ENCODE measurements around the gene GRB7. TPM values are rescaled to one million over a fixed set of nuclear protein-coding genes. Genes with fewer than 3 reads are reported as not detected.

The GRB7 gene
- total and polyA plus RNA-seq, 2 of the 4 experiments (the other 2 are of a cell fraction), result 0.18 to 0.36 TPM

- intact Hi-C loops (cut with micrococcal nuclease), result loop anchor here (5.0 kb wide), 1 partner anchor 41 kb away; no protein-coding TSS in a partner anchor
- POLR2A ChIA-PET (ENCODE audit: unreplicated experiment), result interaction anchor here (0.5 kb wide), 1 partner anchor 144 kb away, joined by 3 read pairs; no protein-coding TSS in a partner anchor
- in situ Hi-C loops (cut with MboI; ENCODE audit: low sequenced_read_pairs), result no loop called here
Measured at GRCh38 chr17:39781031-39781860, 43.5 kb downstream of the GRB7 start.

More at GRCh38 chr17:39781031-39781860, 43.5 kb downstream of the GRB7 start:
- dilution Hi-C loops (cut with HindIII; ENCODE audit: low sequenced_read_pairs, unreplicated experiment), result no loop called here
- Histone ChIP-seq H3K4me3 (ENCODE audit: insufficient read depth, low read depth, low read length) (no peak overlapping the region), H2BK120ac (ENCODE audit: low read depth, low read length) (no peak overlapping the region), H3K23ac (ENCODE audit: low read depth, low read length) (no peak overlapping the region), H2BK5ac (ENCODE audit: low read depth, low read length, poor library complexity, severe bottlenecking) (no peak overlapping the region), H2AFZ (replicated peaks; ENCODE audit: low read length, poor library complexity) (no peak overlapping the region), H3K14ac (replicated peaks; ENCODE audit: low read depth, low read length) (no peak overlapping the region), H3K18ac (ENCODE audit: low read depth, low read length) (no peak overlapping the region), H3K36me3 (ENCODE audit: control insufficient read depth, insufficient read depth, low read length) (no peaks in the 10 kb centered on the region), H3K27me3 (ENCODE audit: control insufficient read depth, insufficient read depth, low read length) (peaks cover 40% of the 10 kb centered on the region), H3K4me2 (ENCODE audit: low read depth, low read length) (no peak overlapping the region), H4K8ac (ENCODE audit: low read depth in 2 of 2, low read length in 2 of 2) (no peak overlapping the region), H4K20me1 (ENCODE audit: insufficient read depth, low read length) (no peaks in the 10 kb centered on the region), H2BK15ac (ENCODE audit: low read depth, low read length) (no peak overlapping the region), H4K5ac (ENCODE audit: low read depth, low read length) (no peak overlapping the region), H3K27ac (ENCODE audit: insufficient read depth, low read length) (no peak overlapping the region), H3K9me3 (ENCODE audit: control insufficient read depth, insufficient read depth, low read length) (no peaks in the 10 kb centered on the region), H3K9me1 (ENCODE audit: insufficient read depth, low read length) (no peaks in the 10 kb centered on the region), H3K9ac (ENCODE audit: low read depth, low read length) (no peak overlapping the region), H3K79me1 (ENCODE audit: low read depth in 1 of 2, low read length in 2 of 2) (no peaks in the 10 kb centered on the region), H2AK5ac (ENCODE audit: low read depth, low read length) (no peak overlapping the region), H2BK20ac (ENCODE audit: low read depth, low read length) (no peak overlapping the region), H3K56ac (ENCODE audit: extremely low read depth, insufficient read depth, low read length) (no peak overlapping the region), H3K4ac (ENCODE audit: low read depth, low read length) (no peak overlapping the region), H3K4me1 (ENCODE audit: control insufficient read depth, insufficient read depth, low read length) (no peaks in the 10 kb centered on the region), H2AK9ac (replicated peaks; ENCODE audit: low read depth, low read length, poor library complexity) (no peak overlapping the region), H4K91ac (ENCODE audit: insufficient read depth, low read depth, low read length) (no peak overlapping the region)
- DNase-seq (no peak), ATAC-seq (ENCODE audit: low read depth) (no peak)
- CTCF ChIA-PET, result no interaction called here
- TF ChIP-seq ELK1 (IDR thresholded peaks at IDR 0.05; ENCODE audit: borderline replicate concordance, low read depth, low read length) (no peak), RAD21 (IDR thresholded peaks at IDR 0.05; ENCODE audit: low read length) (no peak), CEBPB (IDR thresholded peaks at IDR 0.05; ENCODE audit: low read depth, low read length) (no peak), MAZ (IDR thresholded peaks at IDR 0.05; ENCODE audit: borderline replicate concordance, low read depth, low read length) (no peak), NFE2L2 (IDR thresholded peaks at IDR 0.05; ENCODE audit: low read depth, low read length) (no peak), MAFK (IDR thresholded peaks at IDR 0.05; ENCODE audit: low read depth, low read length) (no peak), CTCF (conservative IDR thresholded peaks at IDR 0.05; ENCODE audit: low read depth, low read length) (no peak)
- WGBS, 2 experiments (ENCODE audit: extremely low coverage in 2 of 2, insufficient read length in 1 of 2), result no CpG with 5 or more reads among the region's 6 CpGs
- no TSS peak for BruUV-seq (replicated peaks)

All from IMR-90 (cell line).